ENCODE data around the gene C6orf52. TPM values are rescaled to one million over a fixed set of nuclear protein-coding genes. Genes with fewer than 3 reads are reported as not detected.
"Not testable (repeated sequence)": the region's sequence is repeated elsewhere in the genome, so short reads cannot be mapped to it uniquely, and the experiment has no call there.

Gene C6orf52
- total RNA-seq, result not detected

DNA sequence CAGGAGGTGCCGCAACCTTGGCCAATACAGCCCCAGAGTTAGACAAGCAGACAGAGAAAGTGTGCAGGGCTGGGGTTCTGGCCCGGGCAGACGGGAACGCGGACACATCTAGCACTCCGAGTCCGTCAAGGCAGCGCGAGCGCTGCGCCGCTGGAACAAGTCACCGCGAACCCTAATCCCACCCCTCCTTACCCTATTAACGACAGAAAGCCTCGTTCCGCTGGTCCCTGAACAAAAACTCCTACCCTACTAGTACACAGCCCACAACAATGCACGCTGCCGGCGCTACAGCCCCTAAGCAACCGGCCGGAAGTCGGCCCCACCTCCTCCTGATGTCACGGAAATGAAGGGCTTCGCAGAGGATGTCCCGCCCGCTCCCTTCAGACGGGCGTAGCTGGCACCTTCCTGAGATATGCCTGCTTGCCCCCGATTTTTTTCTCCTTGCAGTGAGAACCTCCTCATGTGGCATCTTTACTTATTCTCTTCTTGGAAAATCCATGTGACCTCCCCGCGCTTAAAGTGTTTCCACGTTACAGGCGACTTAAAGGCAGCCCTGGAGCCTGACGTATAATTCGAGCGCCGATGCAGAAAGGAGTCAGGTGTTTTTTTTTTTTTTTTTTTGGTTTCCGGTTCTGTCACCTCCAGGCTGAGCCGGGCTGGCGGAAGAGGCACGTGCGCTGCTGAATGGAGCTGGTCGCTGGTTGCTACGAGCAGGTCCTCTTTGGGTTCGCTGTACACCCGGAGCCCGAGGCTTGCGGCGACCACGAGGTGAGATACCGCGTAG lies at the start of gene C6orf52, which contains the start of gene PAK1IP1:
C6orf52 (minus strand) TSS at position 315 of the 784 bp plus-strand sequence. CDS start 7,066 bp downstream, outside the sequence.
PAK1IP1 (plus strand) TSS at position 671 of the 784 bp plus-strand sequence; CDS start at position 685, 14 bp downstream.
- TF ChIP-seq, protein P1, sequence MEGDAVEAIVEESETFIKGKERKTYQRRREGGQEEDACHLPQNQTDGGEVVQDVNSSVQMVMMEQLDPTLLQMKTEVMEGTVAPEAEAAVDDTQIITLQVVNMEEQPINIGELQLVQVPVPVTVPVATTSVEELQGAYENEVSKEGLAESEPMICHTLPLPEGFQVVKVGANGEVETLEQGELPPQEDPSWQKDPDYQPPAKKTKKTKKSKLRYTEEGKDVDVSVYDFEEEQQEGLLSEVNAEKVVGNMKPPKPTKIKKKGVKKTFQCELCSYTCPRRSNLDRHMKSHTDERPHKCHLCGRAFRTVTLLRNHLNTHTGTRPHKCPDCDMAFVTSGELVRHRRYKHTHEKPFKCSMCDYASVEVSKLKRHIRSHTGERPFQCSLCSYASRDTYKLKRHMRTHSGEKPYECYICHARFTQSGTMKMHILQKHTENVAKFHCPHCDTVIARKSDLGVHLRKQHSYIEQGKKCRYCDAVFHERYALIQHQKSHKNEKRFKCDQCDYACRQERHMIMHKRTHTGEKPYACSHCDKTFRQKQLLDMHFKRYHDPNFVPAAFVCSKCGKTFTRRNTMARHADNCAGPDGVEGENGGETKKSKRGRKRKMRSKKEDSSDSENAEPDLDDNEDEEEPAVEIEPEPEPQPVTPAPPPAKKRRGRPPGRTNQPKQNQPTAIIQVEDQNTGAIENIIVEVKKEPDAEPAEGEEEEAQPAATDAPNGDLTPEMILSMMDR (IDR thresholded peaks at IDR 0.05), result no peak
- DNase-seq (ENCODE audit: low spot score), result peak; percentile 85
- peak; percentile 97 for ATAC-seq (ENCODE audit: low FRiP score)

DNA sequence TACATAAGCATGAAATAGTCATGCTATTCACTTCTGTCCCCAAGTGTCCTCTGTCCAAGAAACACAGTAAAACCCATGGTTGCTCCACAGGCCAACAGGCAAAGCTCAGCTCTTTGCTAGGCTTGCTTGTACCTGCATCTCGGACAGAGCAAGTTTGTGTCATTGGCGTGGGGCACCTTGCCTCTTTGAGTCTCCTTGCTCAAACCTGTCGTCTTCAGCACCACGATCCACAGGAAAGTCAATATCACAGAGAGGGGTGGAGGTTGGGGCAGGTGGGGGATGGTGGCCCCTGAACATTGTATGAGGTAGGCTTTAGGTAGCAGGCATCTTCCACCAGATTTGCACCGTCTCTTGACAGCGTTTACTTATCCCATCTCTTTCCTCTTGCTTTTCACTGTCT lies 49.1 kb upstream of the C6orf52 start:
- TF ChIP-seq, protein P1 (IDR thresholded peaks at IDR 0.05), result no peak
- DNase-seq (ENCODE audit: low spot score) (no peak), ATAC-seq (ENCODE audit: low FRiP score) (no peak)

DNA sequence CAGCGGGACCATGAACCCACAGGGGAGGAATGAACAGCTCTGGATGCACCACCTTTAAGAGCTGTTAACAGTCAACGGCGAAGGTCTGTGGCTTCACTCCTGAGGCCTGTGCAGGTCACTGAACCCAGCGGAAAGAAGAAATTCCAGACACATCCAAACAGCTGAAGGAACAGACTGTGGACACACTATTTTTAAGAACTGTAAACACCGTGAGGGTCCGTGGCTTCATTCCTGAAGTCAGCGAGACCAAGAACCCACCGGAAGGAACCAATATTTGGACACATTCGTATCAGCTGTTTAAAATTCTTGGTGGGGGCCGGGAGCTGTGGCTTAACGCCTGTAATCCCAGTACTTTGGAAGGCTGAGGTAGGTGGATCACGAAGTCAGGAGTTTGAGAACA lies 47.8 kb upstream of the C6orf52 start:
- no peak for ATAC-seq (ENCODE audit: low FRiP score)
- TF ChIP-seq, protein P1 (IDR thresholded peaks at IDR 0.05), result no peak
- DNase-seq (ENCODE audit: low spot score), result no peak

DNA sequence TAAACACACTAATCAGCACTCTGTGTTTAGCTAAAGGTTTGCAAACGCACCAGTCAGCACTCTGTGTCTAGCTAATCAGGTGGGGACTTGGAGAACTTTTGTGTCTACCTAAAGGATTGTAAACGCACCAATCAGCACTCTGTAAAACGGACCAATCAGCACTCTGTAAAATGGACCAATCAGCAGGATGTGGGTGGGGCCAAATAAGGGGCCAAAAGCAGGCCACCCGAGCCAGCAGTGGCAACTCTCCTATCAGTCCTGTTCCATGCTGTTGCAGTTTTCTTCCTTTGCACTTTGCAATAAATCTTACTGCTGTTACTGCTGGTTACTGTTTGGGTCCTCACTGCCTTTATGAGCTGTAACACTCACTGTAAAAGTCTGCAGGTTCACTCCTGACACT lies 47.2 kb upstream of the C6orf52 start:
- not testable (repeated sequence) for DNase-seq (ENCODE audit: low spot score); ATAC-seq (ENCODE audit: low FRiP score)

DNA sequence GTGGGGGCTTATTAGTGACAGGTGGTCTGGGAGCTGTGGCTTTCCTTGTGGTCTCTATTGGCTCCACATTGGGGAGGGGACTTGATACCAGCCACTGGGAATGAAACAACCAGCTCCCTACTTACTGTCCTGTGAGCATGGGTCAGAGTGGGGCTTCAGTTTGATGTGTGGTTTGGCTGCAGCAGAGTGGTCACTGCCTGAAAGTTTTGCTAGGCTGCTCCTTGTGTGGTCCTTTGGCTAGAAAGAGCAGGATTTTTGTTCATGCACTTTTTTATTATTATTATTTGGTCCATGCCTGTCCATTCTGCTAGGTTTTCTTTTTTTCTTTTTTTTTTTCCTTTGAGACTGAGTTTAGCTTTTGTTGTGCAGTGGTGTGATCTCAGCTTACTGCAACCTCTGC lies 45.6 kb upstream of the C6orf52 start:
- TF ChIP-seq, protein P1 (IDR thresholded peaks at IDR 0.05), result no peak
- no peak for ATAC-seq (ENCODE audit: low FRiP score)
- DNase-seq (ENCODE audit: low spot score), result no peak

DNA sequence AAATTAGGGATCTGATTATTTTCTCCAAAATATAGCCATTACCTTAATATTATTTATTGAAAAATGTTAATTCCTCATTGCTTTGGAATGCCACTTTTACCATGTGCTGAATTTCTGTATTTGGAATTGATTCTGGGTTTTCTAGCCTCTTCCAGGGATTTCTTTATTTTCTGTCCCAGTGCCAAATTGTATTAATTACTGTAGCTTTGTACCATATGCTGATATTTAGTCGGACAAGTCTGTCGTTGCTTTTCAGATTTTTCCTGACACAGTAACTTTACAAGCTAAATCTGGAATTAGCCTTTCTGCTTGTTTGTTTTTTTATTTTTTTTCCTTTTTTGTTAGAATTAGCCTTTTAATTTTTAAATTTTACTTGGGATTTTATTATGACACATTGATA lies 42.3 kb upstream of the C6orf52 start:
- TF ChIP-seq, protein P1 (IDR thresholded peaks at IDR 0.05), result no peak
- ATAC-seq (ENCODE audit: low FRiP score) (no peak), DNase-seq (ENCODE audit: low spot score) (no peak)

DNA sequence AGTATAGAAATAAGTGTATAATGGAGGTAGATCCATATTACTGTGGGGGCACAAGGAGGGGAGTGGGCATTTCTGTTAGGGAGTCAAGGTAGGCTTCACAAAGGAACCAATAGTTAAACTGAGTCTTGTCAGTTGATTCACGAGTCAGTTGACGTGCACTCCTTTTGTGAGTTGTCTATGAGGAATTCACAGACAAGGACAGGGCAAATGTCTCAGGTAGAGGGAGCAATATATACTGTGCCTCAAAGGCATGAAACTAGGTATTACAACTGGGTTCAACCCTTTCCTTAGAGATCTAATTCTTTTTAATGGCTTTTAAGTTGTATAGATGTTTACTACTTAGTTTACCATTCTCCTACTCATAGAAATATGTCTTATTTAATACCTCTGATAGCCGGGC lies 39.4 kb upstream of the C6orf52 start:
- ATAC-seq (ENCODE audit: low FRiP score), result no peak
- DNase-seq (ENCODE audit: low spot score), result no peak
- TF ChIP-seq, protein P1 (IDR thresholded peaks at IDR 0.05), result no peak

All from omental fat pad (tissue), 4 donors.